ENCODE measurements around the gene IL20. TPM values are rescaled to one million over a fixed set of nuclear protein-coding genes. Genes with fewer than 3 reads are reported as not detected.

Gene IL20
- total RNA-seq, 1 donor from 2014 or later, result not detected

GRCh38 chr1:206918076-206918475 is 52.7 kb downstream of the IL20 start:
- Mint-ChIP-seq H3K9me3 (no peaks in the 10 kb centered on the region), H3K36me3 (no peaks in the 10 kb centered on the region), H3K27me3 (ENCODE audit: insufficient read depth, low read depth) (peaks cover 9% of the 10 kb centered on the region), H3K4me3 (no peak overlapping the region), H3K27ac (no peak overlapping the region), H3K4me1 (no peaks in the 10 kb centered on the region)
- Histone ChIP-seq H3K9me3 (ENCODE audit: low read depth) (no peaks in the 10 kb centered on the region), H3K4me2 (no peak overlapping the region), H3K4me3 (no peak overlapping the region), H3K79me2 (ENCODE audit: low read depth) (no peaks in the 10 kb centered on the region), H3K9ac (no peak overlapping the region), H3F3A (ENCODE audit: low read depth) (no peaks in the 10 kb centered on the region), H3K27me3 (peaks cover 9% of the 10 kb centered on the region), H3K27ac (no peak overlapping the region), H3K36me3 (no peaks in the 10 kb centered on the region), H3K4me1 (no peaks in the 10 kb centered on the region), H2AFZ (replicated peaks) (no peak overlapping the region), H4K20me1 (ENCODE audit: low read depth) (no peaks in the 10 kb centered on the region)
- no peak for DNase-seq (ENCODE audit: low spot score)
- no peak for TF ChIP-seq EZH2 (IDR thresholded peaks at IDR 0.05)
- no peak for TF ChIP-seq CTCF (IDR thresholded peaks at IDR 0.05)
- no peak for TF ChIP-seq EZH2phosphoT487 (IDR thresholded peaks at IDR 0.05)

Other genes with a start within 250 kb of the IL20 start
- 21.9 and 22.7 TPM in 2 replicates for gene DYRK3, start 230.1 kb upstream of the IL20 start, total RNA-seq (ENCODE audit: low replicate concordance)
- gene MAPKAPK2, start 180.7 kb upstream of the IL20 start, total RNA-seq (ENCODE audit: low replicate concordance), result 24.7 and 38.7 TPM in 2 replicates
- not detected in 2 replicates for gene IL19, start 94.8 kb upstream of the IL20 start, total RNA-seq (ENCODE audit: low replicate concordance)
- gene IL10, start 93.1 kb upstream of the IL20 start, total RNA-seq (ENCODE audit: low replicate concordance), result not detected in 2 replicates
- not detected in 2 replicates for gene IL24, start 31.8 kb downstream of the IL20 start, total RNA-seq (ENCODE audit: low replicate concordance)
- gene FCMR, start 56.3 kb downstream of the IL20 start, total RNA-seq (ENCODE audit: low replicate concordance), result not detected in 2 replicates
- gene PIGR, start 80.8 kb downstream of the IL20 start, total RNA-seq (ENCODE audit: low replicate concordance), result not detected in 2 replicates
- gene FCAMR, start 104.8 kb downstream of the IL20 start, total RNA-seq (ENCODE audit: low replicate concordance), result not detected in 2 replicates
- 0.04 and 0.56 TPM in 2 replicates for gene C1orf116, start 167.1 kb downstream of the IL20 start, total RNA-seq (ENCODE audit: low replicate concordance)
- gene YOD1, start 185.6 kb downstream of the IL20 start, total RNA-seq (ENCODE audit: low replicate concordance), result 17.7 and 27.0 TPM in 2 replicates
- gene PFKFB2, start 187.7 kb downstream of the IL20 start, total RNA-seq (ENCODE audit: low replicate concordance), result 6.0 and 10.0 TPM in 2 replicates
- gene C4BPB, start 223.2 kb downstream of the IL20 start, total RNA-seq (ENCODE audit: low replicate concordance), result not detected in 2 replicates
- gene C4BPA, start 238.6 kb downstream of the IL20 start, total RNA-seq (ENCODE audit: low replicate concordance), result 0.06 TPM in 1 of 2 replicates, not detected in the other